Activated T-cell treated with anti-CD3 and anti-CD28 coated beads for 24 hours (primary cell): ENCODE results near the gene TTLL8.

Experiments
- DNase-seq: peaks from one replicate; pipeline ENCODE4 v3.0.0-alpha.2; 2020; ENCODE audit warnings: low read depth

The TTLL8 gene

DNA sequence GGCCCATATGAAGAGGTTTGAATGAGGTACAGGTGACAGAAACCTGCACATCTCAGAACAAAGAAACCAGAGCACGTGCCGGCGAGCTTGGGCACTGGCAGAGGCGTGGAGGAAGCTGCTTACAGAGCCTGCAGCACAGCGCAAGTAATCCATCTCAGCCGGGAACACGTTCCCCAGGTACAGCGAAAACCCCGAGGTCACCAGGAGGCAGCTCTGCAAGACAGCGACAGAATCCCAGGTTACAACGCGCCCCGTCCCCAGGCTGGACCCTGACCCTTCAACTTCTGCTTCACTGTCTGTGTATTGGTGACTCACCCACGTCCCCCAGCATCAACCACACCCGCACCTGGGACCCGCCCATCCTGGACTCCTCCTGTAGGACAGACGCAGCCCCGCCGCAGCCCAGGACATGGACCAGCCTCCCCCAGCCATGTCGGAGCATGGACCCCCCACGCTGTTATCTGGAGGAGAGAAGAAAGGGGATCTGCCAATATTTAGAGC is 24.9 kb upstream of the TTLL8 start:
- DNase-seq: no peak

GRCh38 chr22:50082197-50082715 is 24.2 kb upstream of the TTLL8 start:
- DNase-seq: no peak

- no peak for DNase-seq
These were observed 23.5 kb upstream of the TTLL8 start for GRCh38 chr22:50081426-50082196.

GRCh38 chr22:50080077-50080465 is 22.0 kb upstream of the TTLL8 start:
- DNase-seq: no peak

- DNase-seq: no peak
These were observed 20.7 kb upstream of the TTLL8 start for GRCh38 chr22:50078761-50079160.

- no peak for DNase-seq
These were observed 20.1 kb upstream of the TTLL8 start for GRCh38 chr22:50078246-50078645.

DNA sequence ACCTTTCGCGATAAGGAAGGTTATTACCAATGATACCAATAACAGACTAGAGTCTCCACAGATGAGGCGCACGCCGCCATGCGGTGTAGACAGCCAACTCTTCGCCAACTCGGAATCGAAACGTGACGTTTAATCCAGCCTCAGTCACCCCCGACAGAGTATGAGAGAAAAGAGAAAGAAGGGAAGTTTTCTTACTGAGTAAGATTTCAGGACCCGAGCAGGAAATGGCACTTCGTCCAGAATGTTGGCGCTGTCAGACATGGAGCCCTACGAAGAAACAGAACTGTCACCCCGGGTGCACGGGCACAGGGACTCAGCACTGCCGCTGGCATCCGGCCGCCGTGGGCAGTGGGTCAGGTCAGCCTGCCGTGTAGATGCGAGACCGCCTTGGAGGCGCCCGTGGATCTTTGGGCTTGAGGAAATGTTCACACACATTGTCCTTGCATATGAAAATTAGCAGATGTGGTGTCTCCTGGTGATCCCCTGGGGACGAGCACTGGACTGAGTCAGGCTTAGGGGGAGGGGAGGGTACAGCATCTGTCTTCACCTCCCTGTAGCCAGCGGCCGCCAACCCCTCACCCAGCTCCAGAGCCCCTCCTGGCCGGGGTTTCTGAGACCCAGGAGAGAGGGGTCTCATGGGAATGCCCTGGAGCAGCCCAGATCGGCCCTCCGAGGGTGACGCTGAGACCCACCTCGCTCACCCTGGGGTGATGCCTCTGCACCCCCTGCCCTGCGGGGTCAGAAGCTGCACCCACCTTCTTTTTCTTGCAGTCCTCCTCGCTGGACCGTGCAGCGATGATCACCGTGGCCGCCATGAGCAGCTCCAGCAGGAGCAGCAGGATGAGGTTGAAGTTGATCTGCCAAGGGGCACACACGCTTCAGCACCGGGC is 18.8 kb upstream of the TTLL8 start:
- DNase-seq: no peak

- DNase-seq: no peak
These were observed 16.7 kb upstream of the TTLL8 start for GRCh38 chr22:50074551-50075530.

- no peak for DNase-seq
These were observed 16.0 kb upstream of the TTLL8 start for GRCh38 chr22:50074056-50074455.

- no peak for DNase-seq
These were observed 14.8 kb upstream of the TTLL8 start for GRCh38 chr22:50072714-50073538.

GRCh38 chr22:50072167-50072555 is 14.1 kb upstream of the TTLL8 start:
- no peak for DNase-seq

DNA sequence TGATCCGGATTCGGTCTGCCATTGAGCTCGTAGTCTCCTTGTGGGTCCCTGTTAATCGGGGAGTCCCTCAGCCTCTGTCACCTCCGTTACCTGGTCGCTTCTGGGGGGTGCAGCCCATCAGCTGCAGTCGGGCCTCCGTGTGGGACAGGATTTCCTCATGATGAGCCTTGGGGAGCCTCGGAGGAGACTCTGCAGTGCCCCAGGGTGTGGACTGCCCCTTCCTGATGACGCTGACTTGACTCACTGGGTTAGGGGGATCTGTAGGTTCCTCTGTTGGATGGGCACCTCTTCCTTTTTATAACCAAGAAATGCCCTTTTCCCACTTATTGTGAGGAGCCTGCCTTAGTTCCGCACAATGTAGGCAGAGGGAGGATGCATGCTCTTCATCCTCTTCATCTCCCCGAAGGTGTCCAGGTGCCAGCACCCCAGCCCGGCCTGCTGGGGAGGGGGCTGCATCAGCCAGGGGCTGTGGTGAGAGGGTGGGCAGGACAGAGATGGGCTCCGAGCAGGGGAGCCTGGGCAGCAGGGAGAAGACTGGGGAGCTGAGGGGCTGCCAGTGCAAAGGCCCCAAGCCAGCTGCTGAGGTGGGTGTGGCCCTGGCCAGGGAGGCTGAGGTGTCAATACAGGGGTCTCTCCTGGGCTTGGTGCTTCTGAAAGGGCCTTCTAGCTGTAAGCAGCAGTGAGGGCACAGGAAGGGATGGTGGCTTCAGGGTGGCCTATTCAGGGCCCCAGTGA is 13.5 kb upstream of the TTLL8 start:
- DNase-seq: no peak

DNA sequence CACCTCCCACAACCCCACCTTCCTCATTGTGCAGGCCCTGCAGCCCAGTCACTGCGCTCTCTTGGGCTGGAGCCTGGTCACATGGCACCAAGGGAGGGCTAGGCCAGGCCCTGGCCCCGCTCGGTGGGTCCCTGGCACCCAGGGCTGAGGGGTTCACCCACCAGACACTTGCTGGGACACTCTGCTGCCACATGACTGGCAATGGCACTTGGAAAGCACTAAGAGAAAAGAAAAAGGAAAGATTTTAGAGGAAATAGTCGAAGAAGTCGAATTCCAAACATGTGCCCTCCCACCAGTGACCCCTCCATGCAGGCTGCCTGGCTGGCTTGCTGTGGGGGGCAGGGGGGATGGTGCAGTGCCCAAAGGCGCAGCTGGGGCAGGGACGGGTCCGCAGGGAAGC is 12.3 kb upstream of the TTLL8 start:
- no peak for DNase-seq

GRCh38 chr22:50068096-50068495 is 10.0 kb upstream of the TTLL8 start:
- DNase-seq: no peak

DNA sequence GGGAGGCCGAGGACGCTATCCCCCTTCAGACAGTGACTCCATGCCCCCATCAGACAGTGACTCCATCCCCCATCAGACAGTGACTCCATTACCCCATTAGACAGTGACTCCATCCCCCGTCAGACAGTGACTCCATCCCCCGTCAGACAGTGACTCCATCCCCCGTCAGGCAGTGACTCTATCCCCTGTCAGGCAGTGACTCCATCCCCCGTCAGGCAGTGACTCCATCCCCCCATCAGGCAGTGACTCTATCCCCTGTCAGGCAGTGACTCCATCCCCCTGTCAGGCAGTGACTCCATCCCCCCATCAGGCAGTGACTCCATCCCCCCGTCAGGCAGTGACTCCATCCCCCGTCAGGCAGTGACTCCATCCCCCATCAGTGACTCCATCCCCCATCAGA is 9.1 kb upstream of the TTLL8 start:
- no peak for DNase-seq

GRCh38 chr22:50064453-50064852 is 6.4 kb upstream of the TTLL8 start:
- DNase-seq: no peak

DNA sequence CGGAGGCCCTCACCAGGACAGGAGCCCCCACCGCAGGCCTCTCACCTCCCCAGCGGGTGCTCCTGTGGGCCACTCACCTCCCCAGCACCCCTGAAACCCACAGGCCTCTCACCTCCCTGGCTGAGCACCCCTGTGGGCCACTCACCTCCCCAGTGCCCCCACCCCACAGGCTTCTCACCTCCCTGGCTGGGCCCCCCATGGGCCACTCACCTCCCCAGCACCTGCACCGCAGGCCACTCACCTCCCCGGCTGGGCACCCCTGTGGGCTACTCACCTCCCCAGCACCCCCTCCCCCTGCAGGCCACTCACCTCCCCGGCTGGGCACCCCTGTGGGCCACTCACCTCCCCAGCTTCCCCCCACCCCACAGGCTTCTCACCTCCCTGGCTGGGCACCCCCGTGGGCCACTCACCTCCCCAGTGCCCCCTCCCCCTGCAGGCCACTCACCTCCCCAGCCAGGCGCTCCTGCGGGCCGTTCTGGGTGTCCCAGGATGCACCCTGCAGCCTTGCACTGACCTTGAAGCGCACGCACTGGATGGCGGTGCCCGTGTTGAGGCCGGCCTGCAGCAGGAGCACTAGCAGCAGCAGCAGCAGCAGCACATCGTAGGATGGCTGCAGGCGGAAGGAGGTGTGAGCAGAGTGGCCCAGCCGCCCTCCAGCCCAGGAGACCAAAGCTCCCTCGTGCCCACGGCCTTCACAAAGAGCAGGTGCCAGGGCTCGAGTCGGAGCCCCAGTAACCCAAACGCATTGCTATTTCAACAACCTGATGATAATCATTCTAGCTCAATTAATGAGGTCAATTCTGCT is 5.7 kb upstream of the TTLL8 start:
- DNase-seq: no peak

DNA sequence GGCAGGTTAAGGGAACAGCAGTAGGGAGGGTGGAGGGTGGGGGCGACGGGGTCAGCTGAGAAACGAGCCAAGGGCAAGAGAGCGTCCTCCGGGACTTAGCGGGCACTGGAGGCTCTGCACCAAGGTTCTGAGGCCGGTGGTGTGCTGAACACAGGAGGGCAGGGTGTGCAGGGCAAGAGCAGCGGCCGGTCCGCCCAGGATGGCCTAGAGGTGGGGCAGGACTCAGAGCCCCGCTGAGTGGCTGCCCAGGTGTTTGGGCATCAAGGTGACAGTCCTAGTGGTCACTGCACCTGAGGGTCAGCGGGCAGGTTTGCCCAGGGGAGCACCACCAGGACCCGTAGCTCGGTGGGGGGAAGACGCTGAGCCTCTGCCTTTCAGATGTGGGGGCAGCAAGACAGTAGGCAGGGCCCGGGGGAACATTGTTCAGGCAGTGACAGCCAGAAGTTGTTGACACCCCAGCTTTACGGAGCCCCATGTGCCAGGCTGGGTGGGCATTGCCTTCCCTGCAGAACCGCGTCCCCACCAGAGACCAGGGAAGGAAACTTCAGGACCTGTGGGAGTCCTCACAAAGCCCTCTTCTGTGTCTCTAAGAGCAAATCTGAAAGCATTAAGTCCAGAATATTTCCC is 4.5 kb upstream of the TTLL8 start:
- no peak for DNase-seq

DNA sequence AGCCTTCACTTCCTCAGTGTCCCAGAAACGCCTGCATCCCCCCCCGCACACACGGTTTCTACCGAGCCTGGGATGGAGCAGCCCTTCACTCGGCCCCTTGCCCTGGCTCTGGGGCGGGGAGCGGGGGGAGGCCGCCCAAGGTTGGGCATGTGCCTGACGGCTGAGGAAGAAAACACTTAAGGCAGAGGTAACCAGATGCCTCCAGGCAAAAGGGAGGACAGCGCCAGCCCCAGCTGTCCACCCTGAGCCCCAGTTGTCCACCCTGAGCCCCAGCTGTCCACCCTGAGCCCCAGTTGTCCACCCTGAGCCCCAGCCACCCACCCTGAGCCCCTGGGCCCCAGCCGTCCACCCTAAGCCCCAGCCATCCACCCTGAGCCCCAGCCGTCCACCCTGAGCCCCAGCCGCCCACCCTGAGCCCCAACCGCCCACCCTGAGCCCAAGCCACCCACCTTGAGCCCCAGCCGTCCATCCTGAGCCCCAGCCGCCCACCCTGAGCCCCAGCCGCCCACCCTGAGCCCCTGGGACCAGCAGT is 3.8 kb upstream of the TTLL8 start:
- DNase-seq: no peak
